Measurements from ENCODE around the gene LYSMD1. TPM values are rescaled to one million over a fixed set of nuclear protein-coding genes. Genes with fewer than 3 reads are reported as not detected.
"Not testable (repeated sequence)": the region's sequence is repeated elsewhere in the genome, so short reads cannot be mapped to it uniquely, and the experiment has no call there.

LYSMD1 gene
- total RNA-seq = 1 to 10 TPM; 4.6 to 8.8 (median 5.9) TPM

- Histone ChIP-seq H3K27me3 (no peaks in the 10 kb centered on the region), H3K9me3 (no peaks in the 10 kb centered on the region), H3K36me3 (peaks cover 0 to 56% (median 14%) of the 10 kb centered on the region in 3 donors), H3K4me3 (peak within 1 kb of the TSS; percentile 65 to 76 (median 70)), H3K4me1 (peaks cover 6 to 39% (median 18%) of the 10 kb centered on the region in 3 donors), H3K27ac (peak within 1 kb of the TSS; percentile 81 to 94 (median 88))
- WGBS, 2 donors = 0% methylated on average over 35 to 36 of the region's 38 CpGs
- intact Hi-C loops (cut with DNase I) = no loop called here
- peak; percentile 93 for DNase-seq
- peak in 4 of 6 experiments; percentile 39 to 80 (median 42) for TF ChIP-seq CTCF (IDR thresholded peaks at IDR 0.05)
- peak in 2 of 4 donors; percentile 44 to 88 for TF ChIP-seq POLR2A (IDR thresholded peaks at IDR 0.05)
Measured at GRCh38 chr1:151165738-151166504, at the start of gene LYSMD1, which contains the start of gene SCNM1. Gene LYSMD1, minus strand, starts transcription at chr1:151165902. Its CDS starts 644 bp downstream, at chr1:151165258. Gene SCNM1, plus strand, starts transcription at chr1:151166144. Its CDS starts 9 bp downstream, at chr1:151166153.

GRCh38 chr1:151213560-151213959 is 47.9 kb upstream of the LYSMD1 start:
- TF ChIP-seq POLR2A (IDR thresholded peaks at IDR 0.05) (no peak), CTCF (IDR thresholded peaks at IDR 0.05) (no peak)
- intact Hi-C loops (cut with DNase I) = no loop called here
- no peak for DNase-seq
- no peaks in the 10 kb centered on the region for H3K27me3 ChIP-seq
- H3K4me3 ChIP-seq = no peak overlapping the region
- H3K36me3 ChIP-seq = peaks cover 0 to 65% (median 0%) of the 10 kb centered on the region in 3 donors
- WGBS, 2 donors = 34 to 52% methylated on average over 2 of the region's 2 CpGs
- no peaks in the 10 kb centered on the region for H3K9me3 ChIP-seq
- no peak overlapping the region for H3K27ac ChIP-seq
- H3K4me1 ChIP-seq = peaks cover 0 to 37% (median 5%) of the 10 kb centered on the region in 3 donors

GRCh38 chr1:151211972-151212705 is 46.4 kb upstream of the LYSMD1 start:
- TF ChIP-seq POLR2A (IDR thresholded peaks at IDR 0.05) (no peak), CTCF (IDR thresholded peaks at IDR 0.05) (no peak)
- Histone ChIP-seq H3K27ac (peak overlapping the region in 1 of 4 donors; percentile 33), H3K4me1 (peaks cover 0 to 37% (median 5%) of the 10 kb centered on the region in 3 donors), H3K27me3 (no peaks in the 10 kb centered on the region), H3K36me3 (peaks cover 1 to 67% (median 3%) of the 10 kb centered on the region in 3 donors), H3K4me3 (no peak overlapping the region), H3K9me3 (no peaks in the 10 kb centered on the region)
- no peak for DNase-seq
- intact Hi-C loops (cut with DNase I) = no loop called here
- WGBS, 2 donors = 64 to 67% methylated on average over 15 of the region's 15 CpGs

GRCh38 chr1:151210830-151211229 is 45.1 kb upstream of the LYSMD1 start:
- peaks cover 3 to 76% (median 7%) of the 10 kb centered on the region in 3 donors for H3K36me3 ChIP-seq
- H3K27me3 ChIP-seq = no peaks in the 10 kb centered on the region
- no peaks in the 10 kb centered on the region for H3K9me3 ChIP-seq
- H3K4me3 ChIP-seq = no peak overlapping the region
- H3K27ac ChIP-seq = peak overlapping the region in 2 of 4 donors; percentile 29 to 33
- TF ChIP-seq POLR2A (IDR thresholded peaks at IDR 0.05) (no peak), CTCF (IDR thresholded peaks at IDR 0.05) (no peak)
- peaks cover 0 to 40% (median 5%) of the 10 kb centered on the region in 3 donors for H3K4me1 ChIP-seq
- no peak for DNase-seq
- WGBS, 2 donors = 57% methylated on average over 1 of the region's 1 CpG
- intact Hi-C loops (cut with DNase I) = no loop called here

GRCh38 chr1:151205381-151205965 is 39.8 kb upstream of the LYSMD1 start:
- H3K36me3 ChIP-seq = peaks cover 7 to 73% (median 8%) of the 10 kb centered on the region in 3 donors
- H3K27me3 ChIP-seq; H3K27ac ChIP-seq; H3K9me3 ChIP-seq; H3K4me3 ChIP-seq; DNase-seq; intact Hi-C loops (cut with DNase I): not testable (repeated sequence)
- WGBS, 2 donors = 82 to 95% methylated on average over 9 to 11 of the region's 12 CpGs
- peaks cover 7 to 45% (median 21%) of the 10 kb centered on the region in 3 donors for H3K4me1 ChIP-seq
